Stimulated activated CD8-positive, alpha-beta memory T cell treated with anti-CD3 and anti-CD28 coated beads, Interleukin-2, amount 100 ng/mL, for 1 hour (primary cell): ENCODE measurements around the gene IL9.

Experiments
- DNase-seq, 2 donors: peaks; one replicate each; pipeline ENCODE4 v3.0.0-alpha.2; 2020; ENCODE audit warnings: low read depth in 2 of 2

Gene IL9

GRCh38 chr5:135895474-135896006 lies at the start of gene IL9:
Gene IL9 (minus strand): TSS chr5:135895841. CDS start chr5:135895816, 25 bp downstream.
- no peak for DNase-seq

DNA sequence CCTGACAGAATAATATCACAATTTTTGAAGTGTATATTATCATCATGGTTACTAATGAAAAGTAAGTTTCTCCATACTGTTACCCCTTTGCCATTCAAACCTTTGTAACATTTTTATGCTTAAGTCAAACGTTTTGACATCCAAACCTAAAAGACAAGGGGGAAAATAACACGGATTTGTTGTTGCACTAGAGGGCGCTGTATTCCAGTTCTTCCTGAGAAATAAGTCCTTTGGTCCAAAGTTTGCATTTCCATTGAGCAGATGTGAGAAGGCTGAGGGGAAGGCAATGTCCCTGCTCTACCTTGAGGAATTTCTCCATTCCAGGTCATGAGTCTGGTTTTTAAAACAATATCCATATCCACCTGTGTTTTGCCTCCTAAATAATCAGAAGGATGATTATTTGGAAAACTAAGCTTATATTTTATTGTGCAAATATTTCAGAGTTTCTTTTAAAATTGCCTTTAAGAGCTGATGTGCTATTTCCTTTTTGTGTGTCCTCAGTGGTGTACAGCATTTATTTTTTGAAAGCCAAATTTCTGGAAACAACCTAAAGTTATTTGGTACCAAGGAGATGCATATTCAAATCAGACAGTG lies 49.4 kb upstream of the IL9 start:
- no peak for DNase-seq

GRCh38 chr5:135944564-135944963 lies 48.9 kb upstream of the IL9 start:
- no peak for DNase-seq

DNA sequence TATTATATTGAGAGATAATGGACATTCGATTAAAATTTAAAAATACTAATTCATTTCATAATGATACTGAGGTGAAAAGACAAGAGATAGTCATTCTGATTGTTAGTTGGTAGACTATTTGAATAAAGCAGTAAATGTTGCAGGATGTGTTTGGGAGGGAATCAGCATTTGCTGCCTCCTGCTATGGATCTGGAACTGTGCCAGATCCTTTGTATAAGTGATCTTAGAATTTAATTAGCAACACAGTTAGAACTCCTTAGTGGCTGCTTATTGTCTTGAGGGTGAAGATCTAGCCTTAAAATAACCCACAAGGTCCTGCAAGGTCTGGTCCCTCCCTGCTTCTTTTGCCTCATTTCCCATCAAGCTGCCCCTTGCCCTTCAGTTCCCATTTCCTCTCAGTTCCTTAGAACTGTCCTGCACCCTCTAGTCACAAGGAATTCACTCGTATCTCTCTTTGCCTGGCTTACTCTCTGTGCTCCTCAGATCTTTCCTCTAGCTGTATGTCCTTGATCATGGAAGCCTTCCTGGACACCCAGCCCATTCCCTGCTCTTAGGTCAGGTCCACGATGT lies 46.6 kb upstream of the IL9 start:
- DNase-seq = no peak

DNA sequence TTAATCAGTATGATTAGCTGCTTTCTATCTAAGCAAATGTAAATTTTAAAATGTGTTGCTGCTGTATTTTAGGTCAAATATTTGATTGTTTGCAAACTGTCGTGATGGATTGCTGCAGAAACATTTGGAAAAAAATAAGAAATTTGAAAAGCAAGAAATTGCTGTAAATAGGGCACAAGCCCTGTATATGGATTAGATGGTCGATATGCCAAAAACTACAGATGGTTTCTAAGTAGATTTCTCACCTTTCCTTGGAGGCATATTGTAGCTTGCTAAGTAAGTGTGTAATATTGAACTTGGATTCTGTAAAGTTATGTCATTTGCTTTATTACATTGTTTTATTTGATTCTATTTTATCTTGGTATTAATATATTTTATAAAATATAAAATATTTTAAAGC lies 46.1 kb upstream of the IL9 start:
- DNase-seq = no peak

- no peak for DNase-seq
Measured at GRCh38 chr5:135937245-135937911, 41.7 kb upstream of the IL9 start.

- no peak for DNase-seq
Measured at GRCh38 chr5:135934939-135935338, 39.3 kb upstream of the IL9 start.

GRCh38 chr5:135930949-135931295 lies 35.3 kb upstream of the IL9 start:
- no peak for DNase-seq

GRCh38 chr5:135930029-135930948 lies 34.6 kb upstream of the IL9 start:
- DNase-seq = no peak

DNA sequence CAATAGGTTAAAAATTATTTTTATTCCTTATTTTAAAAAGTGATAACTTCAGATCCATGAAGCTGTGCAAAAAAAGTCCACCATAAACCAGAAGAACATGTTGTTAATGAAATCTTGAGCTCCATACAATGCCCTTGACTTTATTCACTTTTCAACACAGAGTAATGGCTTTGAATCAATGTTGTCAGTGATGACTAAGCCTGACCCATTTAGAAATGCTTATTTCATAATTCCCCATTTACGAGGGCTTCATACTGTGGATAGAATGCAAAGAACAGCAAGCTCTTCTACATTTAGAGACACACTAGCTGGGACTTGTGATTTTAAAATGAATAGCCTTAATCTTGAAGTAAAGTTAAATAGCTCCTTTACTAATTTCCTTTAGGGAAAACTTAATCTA lies 25.7 kb upstream of the IL9 start:
- DNase-seq = no peak

DNA sequence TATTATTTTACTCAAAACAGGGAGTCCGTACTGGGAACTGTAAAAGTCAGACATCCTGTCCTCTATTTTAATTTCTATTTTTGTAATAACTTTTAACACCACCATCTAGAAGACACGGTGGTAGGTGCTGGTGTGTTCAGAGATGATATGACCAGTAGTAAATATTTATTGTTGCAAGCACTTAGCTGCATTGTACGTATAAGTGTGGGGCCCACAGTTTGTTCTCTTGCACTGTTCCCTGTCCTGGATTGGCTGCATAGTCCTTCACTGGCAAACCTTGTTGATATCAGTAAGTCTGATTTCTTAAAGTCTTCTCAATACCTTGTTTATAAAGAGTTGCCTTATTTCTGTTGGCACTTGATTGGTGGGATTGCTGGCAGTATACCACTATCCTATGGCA lies 24.6 kb upstream of the IL9 start:
- DNase-seq = no peak

GRCh38 chr5:135916638-135917263 lies 21.1 kb upstream of the IL9 start:
- DNase-seq = no peak

DNA sequence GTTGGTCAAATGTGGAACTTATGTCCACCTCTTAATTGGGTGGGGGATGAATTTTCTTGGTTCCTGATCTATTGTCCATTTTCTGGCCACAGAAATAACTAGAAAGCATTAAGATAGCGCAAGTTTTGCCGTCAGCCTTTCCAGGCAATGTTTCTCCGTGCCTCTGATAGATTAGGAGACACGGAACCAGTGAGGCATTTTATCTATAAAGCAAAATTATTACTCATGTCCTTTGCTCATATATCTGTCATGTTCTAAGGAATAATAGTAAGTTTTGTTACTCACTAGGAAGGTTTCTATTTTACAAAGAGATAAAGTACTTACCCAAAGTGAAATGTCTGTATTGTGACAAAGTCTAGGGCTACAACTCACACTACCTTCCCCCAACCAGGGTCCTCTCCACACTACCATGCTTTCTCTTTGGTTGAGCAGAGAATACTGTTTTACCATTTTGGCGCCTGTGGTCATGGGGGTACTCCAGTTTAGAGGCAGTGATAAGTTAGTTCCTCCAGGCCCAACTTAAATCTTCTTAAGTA lies 19.9 kb upstream of the IL9 start:
- no peak for DNase-seq

GRCh38 chr5:135913713-135914626 lies 18.3 kb upstream of the IL9 start:
- no peak for DNase-seq

DNA sequence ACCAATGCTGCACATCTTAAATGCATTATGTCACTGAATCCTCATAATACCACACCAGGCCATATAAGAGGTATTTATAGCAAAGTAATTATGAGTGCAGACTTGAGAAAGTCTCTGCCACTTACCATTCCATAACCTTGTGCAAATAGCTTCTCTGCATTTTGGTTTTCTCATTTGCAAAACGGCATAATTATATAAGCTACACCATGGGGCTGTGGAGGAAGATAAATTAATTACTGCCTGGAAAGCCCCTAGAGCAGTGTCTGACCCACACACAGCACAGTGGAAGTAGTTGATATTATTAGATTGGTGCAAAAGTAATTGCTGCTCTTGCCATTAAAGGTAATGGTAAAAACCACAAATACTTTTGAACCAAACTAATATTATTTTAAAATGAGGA lies 9.5 kb upstream of the IL9 start:
- no peak for DNase-seq

GRCh38 chr5:135901633-135902032 lies 6.0 kb upstream of the IL9 start:
- no peak for DNase-seq

DNA sequence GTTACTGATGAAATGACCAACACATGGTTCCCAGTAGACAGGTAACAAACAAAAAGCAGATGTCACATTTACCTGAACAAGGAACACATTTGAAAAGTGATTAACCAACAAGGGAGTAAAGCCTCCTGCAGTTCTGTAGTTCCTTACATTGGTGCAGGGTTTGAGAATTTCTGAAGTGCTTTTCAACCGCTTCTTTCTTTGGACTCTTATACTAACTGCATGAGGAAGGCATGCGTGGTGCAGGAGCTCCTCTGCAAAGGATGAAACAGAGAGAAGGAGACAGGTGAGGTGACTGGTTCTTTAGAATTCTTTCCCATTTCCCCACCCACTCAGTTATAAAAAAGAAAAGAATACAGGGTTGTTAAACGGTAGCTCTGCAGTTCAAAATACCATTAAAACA lies 4.6 kb upstream of the IL9 start:
- DNase-seq = no peak

- no peak for DNase-seq
Measured at GRCh38 chr5:135898651-135899050, 3.0 kb upstream of the IL9 start.

DNA sequence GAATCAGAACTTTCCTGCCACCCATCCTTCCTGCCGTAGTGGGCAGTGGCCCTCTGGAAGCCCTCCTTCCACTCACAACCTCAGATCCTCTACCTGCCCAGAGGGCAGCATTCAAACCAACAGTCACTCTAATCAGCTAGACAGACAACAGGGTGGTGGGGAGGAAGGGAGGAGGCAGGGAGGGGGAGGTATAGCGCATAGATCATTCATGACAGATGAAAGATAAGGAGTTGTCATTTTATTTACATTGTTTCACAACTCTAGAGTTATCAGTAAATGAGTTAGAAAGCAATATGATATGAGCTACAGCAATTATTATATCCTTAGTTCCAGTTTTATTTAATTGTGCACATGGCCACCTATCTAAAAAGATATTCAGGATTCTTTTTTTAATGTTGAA lies 852 bp downstream of the IL9 start:
- DNase-seq = no peak

GRCh38 chr5:135894276-135894675 lies 1.4 kb downstream of the IL9 start:
- no peak for DNase-seq

GRCh38 chr5:135891791-135892190 lies 3.9 kb downstream of the IL9 start:
- no peak for DNase-seq
